MCF 10A (cell line): ENCODE measurements around the gene DIPK1C. TPM values are rescaled to one million over a fixed set of nuclear protein-coding genes. Genes with fewer than 3 reads are reported as not detected.

Experiments
- BruUV-seq: library from RNA; stranded (reverse); fragments of 400-500 nt; replicated peaks from 2 replicates; lab custom pipeline; 2021; lab: Mats Ljungman, UMichigan
- CTCF ChIA-PET: fragments of 300-600 bp; sonication (Branson Sonifier 250); formaldehyde crosslinking; extraction: SDS; loops from one replicate; lab custom pipeline; 2021; ENCODE audit warnings: antibody characterized with exemption, inconsistent platforms; lab: Yijun Ruan, JAX
- POLR2A ChIA-PET: fragments of 300-600, 350-650 bp; sonication (Branson Sonifier 250); formaldehyde crosslinking; extraction: SDS; loops from one replicate; lab custom pipeline; 2020; ENCODE audit warnings: antibody characterized with exemption, inconsistent platforms; lab: Yijun Ruan, JAX
- DNase-seq: peaks from one replicate; pipeline ENCODE4 v3.0.0-alpha.2; 2018; ENCODE audit not compliant: unreplicated experiment
- H3K27ac Mint-ChIP-seq: one replicate; pipeline ENCODE4 v1.8.0; 2022; ENCODE audit warnings: mild to moderate bottlenecking, low read depth, mixed read lengths; ENCODE audit not compliant: unreplicated experiment
- H3K27me3 Mint-ChIP-seq: one replicate; pipeline ENCODE4 v1.8.0; 2022; ENCODE audit warnings: mixed read lengths; ENCODE audit not compliant: insufficient read depth, unreplicated experiment
- H3K36me3 Mint-ChIP-seq: one replicate; pipeline ENCODE4 v1.8.0; 2022; ENCODE audit warnings: mild to moderate bottlenecking, moderate library complexity, mixed read lengths; ENCODE audit not compliant: insufficient read depth, unreplicated experiment
- H3K4me1 Mint-ChIP-seq: one replicate; pipeline ENCODE4 v1.8.0; 2022; ENCODE audit warnings: mixed read lengths; ENCODE audit not compliant: insufficient read depth, unreplicated experiment
- H3K4me3 Mint-ChIP-seq: one replicate; pipeline ENCODE4 v1.8.0; 2022; ENCODE audit warnings: mild to moderate bottlenecking, moderate library complexity, mixed read lengths; ENCODE audit not compliant: unreplicated experiment
- H3K9me3 Mint-ChIP-seq: one replicate; pipeline ENCODE4 v1.8.0; 2022; ENCODE audit warnings: mixed read lengths; ENCODE audit not compliant: unreplicated experiment
- intact Hi-C: fragments of 100-400 bp; cut with micrococcal nuclease; formaldehyde crosslinking; loops from 2 replicates; pipeline ENCODE4 v1.14.1; 2022
- total RNA-seq: library from RNA; stranded (reverse); gene quantifications from 2 replicates; pipeline ENCODE4 v1.2.3, GENCODE V29; 2022
- TF ChIP-seq, protein P1 (sequence below): fragments of 200-600 bp; IDR thresholded peaks from one replicate; pipeline ENCODE4 v1.8.0; 2022; ENCODE audit warnings: antibody characterized with exemption, mild to moderate bottlenecking; ENCODE audit not compliant: unreplicated experiment

DIPK1C gene
- total RNA-seq, 1 experiment from 2014 or later = not detected

DNA sequence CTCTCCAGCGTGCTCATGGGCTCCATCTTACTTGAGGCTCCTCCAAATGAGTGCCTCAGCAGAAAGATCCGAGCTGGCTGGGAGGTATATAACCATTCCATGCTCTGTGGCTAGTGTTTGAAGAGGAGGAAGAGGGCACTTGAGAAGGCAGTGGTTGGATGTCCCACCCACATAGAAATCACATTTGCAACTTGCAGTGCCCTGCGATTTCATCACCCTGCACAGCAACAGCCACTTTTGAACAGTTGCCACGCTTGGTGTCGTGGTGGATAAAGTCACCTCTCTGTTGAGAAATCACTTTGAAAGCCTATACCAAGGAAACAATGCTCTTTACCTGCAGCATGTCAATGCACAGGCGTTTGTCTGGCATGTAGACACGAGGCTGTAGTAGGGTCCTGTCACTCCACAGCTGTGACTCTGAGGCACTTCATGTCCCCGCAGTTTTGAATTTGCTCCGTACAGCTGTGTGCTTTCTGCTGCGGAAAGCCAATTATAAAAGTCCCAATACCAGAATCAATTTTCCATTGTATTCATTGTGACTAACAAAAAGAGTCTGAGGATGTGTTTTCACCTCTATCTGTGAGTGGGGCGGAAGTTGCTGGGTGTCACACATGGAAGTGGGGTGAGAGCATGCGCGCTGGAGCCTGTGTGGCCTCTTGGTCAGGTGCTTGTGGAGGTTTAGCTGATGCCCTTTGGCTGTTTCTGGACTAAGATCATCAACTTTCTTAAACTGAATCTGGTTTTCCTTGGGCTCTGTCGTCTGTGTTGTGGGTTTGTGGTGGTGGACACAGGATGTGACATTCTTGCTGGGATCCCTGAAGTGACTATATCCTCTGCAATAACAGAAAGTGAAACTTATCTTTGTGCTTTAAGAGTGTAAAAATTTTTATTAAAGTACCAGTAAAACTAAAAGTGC is 41.9 kb upstream of the DIPK1C start:
- no peaks in the 10 kb centered on the region for H3K9me3 Mint-ChIP-seq
- TF ChIP-seq, protein P1, sequence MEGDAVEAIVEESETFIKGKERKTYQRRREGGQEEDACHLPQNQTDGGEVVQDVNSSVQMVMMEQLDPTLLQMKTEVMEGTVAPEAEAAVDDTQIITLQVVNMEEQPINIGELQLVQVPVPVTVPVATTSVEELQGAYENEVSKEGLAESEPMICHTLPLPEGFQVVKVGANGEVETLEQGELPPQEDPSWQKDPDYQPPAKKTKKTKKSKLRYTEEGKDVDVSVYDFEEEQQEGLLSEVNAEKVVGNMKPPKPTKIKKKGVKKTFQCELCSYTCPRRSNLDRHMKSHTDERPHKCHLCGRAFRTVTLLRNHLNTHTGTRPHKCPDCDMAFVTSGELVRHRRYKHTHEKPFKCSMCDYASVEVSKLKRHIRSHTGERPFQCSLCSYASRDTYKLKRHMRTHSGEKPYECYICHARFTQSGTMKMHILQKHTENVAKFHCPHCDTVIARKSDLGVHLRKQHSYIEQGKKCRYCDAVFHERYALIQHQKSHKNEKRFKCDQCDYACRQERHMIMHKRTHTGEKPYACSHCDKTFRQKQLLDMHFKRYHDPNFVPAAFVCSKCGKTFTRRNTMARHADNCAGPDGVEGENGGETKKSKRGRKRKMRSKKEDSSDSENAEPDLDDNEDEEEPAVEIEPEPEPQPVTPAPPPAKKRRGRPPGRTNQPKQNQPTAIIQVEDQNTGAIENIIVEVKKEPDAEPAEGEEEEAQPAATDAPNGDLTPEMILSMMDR = no peak
- CTCF ChIA-PET = interaction anchor here (0.7 to 6.0 kb wide), 5 partner anchors 47 to 1697 kb away, joined by 3 to 57 read pairs (median 4); no protein-coding TSS in a partner anchor
- peak; percentile 41 for DNase-seq
- H3K27me3 Mint-ChIP-seq = no peaks in the 10 kb centered on the region
- H3K27ac Mint-ChIP-seq = peak overlapping the region; percentile 88
- peak overlapping the region; percentile 71 for H3K4me3 Mint-ChIP-seq
- peaks cover 40% of the 10 kb centered on the region for H3K36me3 Mint-ChIP-seq
- no TSS peak for BruUV-seq
- POLR2A ChIA-PET = interaction anchor here (0.6 to 2.7 kb wide), 6 partner anchors 33 to 302 kb away, joined by 3 to 13 read pairs (median 4); no protein-coding TSS in a partner anchor
- H3K4me1 Mint-ChIP-seq = peaks cover 22% of the 10 kb centered on the region
- intact Hi-C loops = loop anchor here (2.0 to 5.0 kb wide), 2 partner anchors 54 to 207 kb away; partner anchors contain the start of gene CYB5A

DNA sequence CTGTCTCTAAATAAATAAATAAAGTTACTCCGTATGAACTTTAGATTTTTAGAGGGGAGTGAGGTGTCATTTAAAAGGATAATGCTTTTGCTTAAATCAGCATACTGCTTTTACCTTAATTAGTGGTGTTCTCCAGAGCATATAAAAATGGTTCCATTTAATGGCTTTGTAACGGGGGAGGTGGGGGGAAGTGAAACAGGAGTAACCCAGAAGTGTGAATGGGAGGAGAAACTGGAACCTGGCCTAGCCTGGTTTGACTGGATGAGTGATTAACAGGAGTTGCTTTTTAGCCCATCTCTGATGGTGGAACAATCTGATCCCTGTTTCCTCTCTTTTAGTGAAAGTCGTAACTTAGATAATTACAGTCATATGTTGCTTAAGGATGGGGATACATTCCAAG is 40.7 kb upstream of the DIPK1C start:
- Mint-ChIP-seq H3K27me3 (no peaks in the 10 kb centered on the region), H3K4me1 (peaks cover 22% of the 10 kb centered on the region), H3K9me3 (no peaks in the 10 kb centered on the region), H3K27ac (no peak overlapping the region), H3K36me3 (peaks cover 30% of the 10 kb centered on the region), H3K4me3 (peak overlapping the region; percentile 88)
- intact Hi-C loops = loop anchor here (2.0 to 5.0 kb wide), 3 partner anchors 45 to 205 kb away; partner anchors contain the start of gene CYB5A
- no peak for DNase-seq
- BruUV-seq = no TSS peak
- TF ChIP-seq, protein P1 = no peak
- ChIA-PET CTCF (interaction anchor here (0.7 to 9.4 kb wide), 4 partner anchors 52 to 1698 kb away, joined by 4 to 234 read pairs (median 30); no protein-coding TSS in a partner anchor), POLR2A (interaction anchor here (0.7 to 3.2 kb wide), 5 partner anchors 44 to 100 kb away, joined by 3 to 37 read pairs (median 13); partner anchors contain the start of gene ZNF407)

- H3K4me1 Mint-ChIP-seq = peaks cover 22% of the 10 kb centered on the region
- DNase-seq = no peak
- no peaks in the 10 kb centered on the region for H3K9me3 Mint-ChIP-seq
- CTCF ChIA-PET = interaction anchor here (0.6 to 9.4 kb wide), 5 partner anchors 53 to 185 kb away, joined by 3 to 234 read pairs (median 4); no protein-coding TSS in a partner anchor
- TSS peak; percentile 23 for BruUV-seq
- TF ChIP-seq, protein P1 = no peak
- POLR2A ChIA-PET = interaction anchor here (0.9 to 3.2 kb wide), 3 partner anchors 46 to 151 kb away, joined by 3 to 37 read pairs (median 17); partner anchors contain the start of gene ZNF407
- intact Hi-C loops = loop anchor here (2.0 to 5.0 kb wide), 2 partner anchors 46 to 205 kb away; partner anchors contain the start of gene CYB5A
- no peaks in the 10 kb centered on the region for H3K27me3 Mint-ChIP-seq
- H3K36me3 Mint-ChIP-seq = peaks cover 26% of the 10 kb centered on the region
- H3K27ac Mint-ChIP-seq = peak overlapping the region; percentile 88
- peak overlapping the region; percentile 88 for H3K4me3 Mint-ChIP-seq
These were observed 40.2 kb upstream of the DIPK1C start for GRCh38 chr18:74497324-74497676.
